PC-3 (cell line): Measurements from ENCODE around the gene ACAN. TPM values are rescaled to one million over a fixed set of nuclear protein-coding genes. Genes with fewer than 3 reads are reported as not detected.

Experiments used
- ATAC-seq: fragments of 200-7000 bp; cut with Tn5 transposase; 2 replicates; pipeline ENCODE4 v1.9.1; 2020; ENCODE audit warnings: mild to moderate bottlenecking, moderate library complexity
- BruUV-seq: library from RNA; stranded (reverse); fragments of 400-500 nt; replicated peaks from 2 replicates; lab custom pipeline; 2021; lab: Mats Ljungman, UMichigan
- CTCF ChIA-PET: fragments of 300-600 bp; sonication (Branson Sonifier 250); formaldehyde crosslinking; loops from one replicate; lab custom pipeline; 2022; ENCODE audit warnings: antibody characterized with exemption; lab: Charles Lee
- POLR2A ChIA-PET: fragments of 300-600 bp; sonication (Branson Sonifier 250); formaldehyde crosslinking; loops from one replicate; lab custom pipeline; 2022; ENCODE audit warnings: antibody characterized with exemption; ENCODE audit not compliant: unreplicated experiment; lab: Charles Lee
- DNase-seq: peaks from one replicate; pipeline ENCODE4 v3.0.0-alpha.2; 2015
- H2AFZ ChIP-seq: fragments of 300-600 bp; sonication (generic); 2 replicates; pipeline ENCODE4 v1.6.0; 2016; ENCODE audit warnings: antibody characterized with exemption, low read length
- H3F3A ChIP-seq: fragments of 300-600 bp; sonication (generic); one replicate; pipeline ENCODE4 v1.6.0; 2017; ENCODE audit warnings: antibody characterized with exemption, low read length, control low read depth, mild to moderate bottlenecking; ENCODE audit not compliant: unreplicated experiment
- H3K27ac ChIP-seq: fragments of 300-600 bp; sonication (generic); 2 replicates; pipeline ENCODE4 v1.5.1; 2016; ENCODE audit warnings: mild to moderate bottlenecking, low read length
- H3K27me3 ChIP-seq: fragments of 300-600 bp; sonication (generic); 2 replicates; pipeline ENCODE4 v1.6.1; 2016; ENCODE audit warnings: low read length, mixed read lengths
- H3K36me3 ChIP-seq: fragments of 300-600 bp; sonication (generic); 2 replicates; pipeline ENCODE4 v1.6.1; 2016; ENCODE audit warnings: low read depth, mixed run types, low read length, mixed read lengths
- H3K4me1 ChIP-seq: fragments of 300-600 bp; sonication (generic); 2 replicates; pipeline ENCODE4 v1.5.1; 2016; ENCODE audit warnings: low read length; ENCODE audit not compliant: insufficient read depth
- H3K4me2 ChIP-seq: fragments of 300-600 bp; sonication (generic); 2 replicates; pipeline ENCODE4 v1.6.0; 2016; ENCODE audit warnings: low read length
- H3K4me3 ChIP-seq: fragments of 300-600 bp; sonication (generic); 2 replicates; pipeline ENCODE4 v1.5.1; 2016; ENCODE audit warnings: mild to moderate bottlenecking, low read length, mixed read lengths
- H3K79me2 ChIP-seq: fragments of 300-600 bp; sonication (generic); 2 replicates; pipeline ENCODE4 v1.6.1; 2017; ENCODE audit warnings: low read length, mixed read lengths
- H3K9ac ChIP-seq: fragments of 300-600 bp; sonication (generic); 2 replicates; pipeline ENCODE4 v1.6.0; 2016; ENCODE audit warnings: mild to moderate bottlenecking, low read length
- H3K9me2 ChIP-seq: fragments of 300-600 bp; sonication (generic); replicated peaks from 2 replicates; pipeline ENCODE4 v1.6.1; 2016; ENCODE audit warnings: mixed run types, low read length, mixed read lengths
- H3K9me3 ChIP-seq: fragments of 300-600 bp; sonication (generic); 2 replicates; pipeline ENCODE4 v1.6.1; 2016; ENCODE audit warnings: low read length, mixed read lengths
- H4K20me1 ChIP-seq: fragments of 300-600 bp; sonication (generic); 2 replicates; pipeline ENCODE4 v1.6.1; 2016; ENCODE audit warnings: low read length, mixed read lengths
- EZH2 ChIP-seq: fragments of 300-600 bp; sonication (generic); IDR thresholded peaks from one replicate; pipeline ENCODE4 v1.6.1; 2017; ENCODE audit warnings: antibody characterized with exemption, mild to moderate bottlenecking, low read length; ENCODE audit not compliant: unreplicated experiment
- EZH2phosphoT487 ChIP-seq: fragments of 300-600 bp; sonication (generic); IDR thresholded peaks from 2 replicates; pipeline ENCODE4 v1.6.1; 2018; ENCODE audit warnings: mild to moderate bottlenecking, antibody characterized with exemption, low read length, borderline replicate concordance
- intact Hi-C: fragments of 100-400 bp; cut with micrococcal nuclease; formaldehyde crosslinking; loops from 2 replicates; pipeline ENCODE4 v1.9.0; 2023
- total RNA-seq: library from RNA; depleted of rRNA; stranded (reverse); fragments of >200 nt; gene quantifications from 2 replicates; pipeline ENCODE4 v1.2.3, GENCODE V29; 2014
- TF ChIP-seq, protein P1 (sequence below): fragments of 300-600 bp; sonication (generic); conservative IDR thresholded peaks from 2 replicates; pipeline ENCODE4 v1.5.1; 2017; ENCODE audit warnings: antibody characterized with exemption, low read depth, mild to moderate bottlenecking, low read length

ACAN gene
- total RNA-seq, 1 experiment from 2014 or later: not detected

- ChIA-PET POLR2A (no interaction called here), CTCF (no interaction called here)
Observed at GRCh38 chr15:88779944-88780343, 23.3 kb upstream of the ACAN start.

GRCh38 chr15:88782465-88782864, 20.8 kb upstream of the ACAN start:
- no TSS peak for BruUV-seq
- Histone ChIP-seq H3K4me2 (no peak overlapping the region), H2AFZ (no peak overlapping the region), H3K4me1 (no peaks in the 10 kb centered on the region), H3K36me3 (no peaks in the 10 kb centered on the region), H3K79me2 (no peaks in the 10 kb centered on the region), H3K27me3 (peaks cover 39% of the 10 kb centered on the region), H4K20me1 (no peaks in the 10 kb centered on the region), H3K4me3 (no peak overlapping the region), H3K9me2 (no peaks in the 10 kb centered on the region), H3K27ac (no peak overlapping the region), H3K9ac (no peak overlapping the region), H3F3A (no peaks in the 10 kb centered on the region), H3K9me3 (no peaks in the 10 kb centered on the region)
- ChIA-PET POLR2A (no interaction called here), CTCF (no interaction called here)
- intact Hi-C loops: no loop called here
- TF ChIP-seq EZH2phosphoT487 (no peak), EZH2 (no peak)
- TF ChIP-seq, protein P1, sequence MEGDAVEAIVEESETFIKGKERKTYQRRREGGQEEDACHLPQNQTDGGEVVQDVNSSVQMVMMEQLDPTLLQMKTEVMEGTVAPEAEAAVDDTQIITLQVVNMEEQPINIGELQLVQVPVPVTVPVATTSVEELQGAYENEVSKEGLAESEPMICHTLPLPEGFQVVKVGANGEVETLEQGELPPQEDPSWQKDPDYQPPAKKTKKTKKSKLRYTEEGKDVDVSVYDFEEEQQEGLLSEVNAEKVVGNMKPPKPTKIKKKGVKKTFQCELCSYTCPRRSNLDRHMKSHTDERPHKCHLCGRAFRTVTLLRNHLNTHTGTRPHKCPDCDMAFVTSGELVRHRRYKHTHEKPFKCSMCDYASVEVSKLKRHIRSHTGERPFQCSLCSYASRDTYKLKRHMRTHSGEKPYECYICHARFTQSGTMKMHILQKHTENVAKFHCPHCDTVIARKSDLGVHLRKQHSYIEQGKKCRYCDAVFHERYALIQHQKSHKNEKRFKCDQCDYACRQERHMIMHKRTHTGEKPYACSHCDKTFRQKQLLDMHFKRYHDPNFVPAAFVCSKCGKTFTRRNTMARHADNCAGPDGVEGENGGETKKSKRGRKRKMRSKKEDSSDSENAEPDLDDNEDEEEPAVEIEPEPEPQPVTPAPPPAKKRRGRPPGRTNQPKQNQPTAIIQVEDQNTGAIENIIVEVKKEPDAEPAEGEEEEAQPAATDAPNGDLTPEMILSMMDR: no peak
- DNase-seq (no peak), ATAC-seq (no peak)

More at GRCh38 chr15:88779944-88780343, 23.3 kb upstream of the ACAN start:
- no TSS peak for BruUV-seq
- Histone ChIP-seq H3K4me2 (no peak overlapping the region), H3K9ac (no peak overlapping the region), H3K9me2 (no peaks in the 10 kb centered on the region), H3K36me3 (no peaks in the 10 kb centered on the region), H3K4me3 (no peak overlapping the region), H3K9me3 (0 out of 2 replicates have a peak, but pooled peaks cover 4% of the 10 kb centered on the region), H3K27ac (no peak overlapping the region), H3K4me1 (no peaks in the 10 kb centered on the region), H3F3A (no peaks in the 10 kb centered on the region), H3K27me3 (peaks cover 25% of the 10 kb centered on the region; the same call in 1 of the 2 replicates), H2AFZ (no peak overlapping the region), H3K79me2 (no peaks in the 10 kb centered on the region), H4K20me1 (no peaks in the 10 kb centered on the region)
- DNase-seq (no peak), ATAC-seq (no peak)
- intact Hi-C loops: no loop called here
- TF ChIP-seq EZH2 (no peak), EZH2phosphoT487 (no peak)
- TF ChIP-seq, protein P1: no peak

DNA sequence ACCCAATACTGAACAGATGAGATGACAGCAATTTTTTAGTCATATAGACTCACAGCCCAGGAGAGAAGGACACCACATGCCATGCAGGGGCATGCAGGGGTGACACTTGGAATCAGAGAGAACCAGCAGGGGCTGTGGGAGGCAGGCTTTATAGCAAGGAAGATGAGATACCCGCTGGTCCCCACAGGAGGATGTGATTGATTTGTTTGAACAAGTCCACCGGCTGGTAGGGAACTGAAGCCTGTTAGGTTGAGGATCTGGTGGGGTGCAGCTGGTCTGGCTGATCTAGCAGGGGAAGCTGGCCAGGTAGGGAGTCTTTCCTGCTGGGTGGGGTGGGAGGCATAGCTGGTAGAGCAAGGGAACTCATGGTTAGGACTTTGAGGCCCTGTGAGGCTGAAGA, 18.0 kb upstream of the ACAN start:
- BruUV-seq: no TSS peak
- H4K20me1 ChIP-seq: no peaks in the 10 kb centered on the region
- no peak overlapping the region for H2AFZ ChIP-seq
- H3K4me3 ChIP-seq: no peak overlapping the region
- intact Hi-C loops: no loop called here
- H3K9me2 ChIP-seq: no peaks in the 10 kb centered on the region
- H3K4me2 ChIP-seq: no peak overlapping the region
- H3K79me2 ChIP-seq: no peaks in the 10 kb centered on the region
- no peaks in the 10 kb centered on the region for H3K4me1 ChIP-seq
- peaks cover 39% of the 10 kb centered on the region for H3K27me3 ChIP-seq
- H3K27ac ChIP-seq: no peak overlapping the region
- no peak for TF ChIP-seq EZH2
- TF ChIP-seq, protein P1: no peak
- no peak for TF ChIP-seq EZH2phosphoT487
- no peaks in the 10 kb centered on the region for H3K36me3 ChIP-seq
- H3K9ac ChIP-seq: no peak overlapping the region
- ChIA-PET CTCF (no interaction called here), POLR2A (no interaction called here)
- DNase-seq (no peak), ATAC-seq (no peak)
- H3F3A ChIP-seq: no peaks in the 10 kb centered on the region
- no peaks in the 10 kb centered on the region for H3K9me3 ChIP-seq
